Endothelial cell of umbilical vein (primary cell): ENCODE data around the gene SRRM3. TPM values are rescaled to one million over a fixed set of nuclear protein-coding genes. Genes with fewer than 3 reads are reported as not detected.

ENCODE experiments used
- BruUV-seq: library from RNA; stranded (reverse); fragments of 400-500 nt; replicated peaks from 2 replicates; lab custom pipeline; 2021; lab: Mats Ljungman, UMichigan
- CTCF ChIA-PET: fragments of 300-600, 350-600 bp; sonication (Branson Sonifier 250); formaldehyde crosslinking; loops from one replicate; lab custom pipeline; 2021; ENCODE audit warnings: antibody characterized with exemption, inconsistent platforms; lab: Charles Lee
- POLR2A ChIA-PET: fragments of 300-600, 350-600 bp; sonication (Branson Sonifier 250); formaldehyde crosslinking; loops from one replicate; lab custom pipeline; 2021; ENCODE audit warnings: antibody characterized with exemption, inconsistent platforms; lab: Charles Lee
- DNase-seq: peaks from one replicate; pipeline ENCODE4 v3.0.0-alpha.2; 2011; ENCODE audit warnings: low read depth, low spot score
- FAIRE-seq: peaks from 2 replicates; lab custom pipeline; 2011; peaks lifted over from hg19 to GRCh38; lab: Jason Lieb, UNC
- H2AFZ ChIP-seq: 2 replicates; pipeline ENCODE4 v1.6.0; 2012; ENCODE audit warnings: low read depth, low read length, control low read depth, inconsistent platforms
- H3K27ac ChIP-seq: 2 replicates; pipeline ENCODE4 v1.5.1; 2011; ENCODE audit warnings: low read depth, mild to moderate bottlenecking, control low read depth, low read length, moderate library complexity; ENCODE audit not compliant: insufficient read depth
- H3K27me3 ChIP-seq, 2 experiments: 2 replicates each; pipeline versions ENCODE4 v1.6.0 to v1.6.1; 2011; ENCODE audit warnings: low read length in 2 of 2, mixed read lengths in 1 of 2; ENCODE audit not compliant: control insufficient read depth in 2 of 2, insufficient read depth in 2 of 2
- H3K36me3 ChIP-seq, 2 experiments: 2 replicates in 1 of 2; 3 replicates in 1 of 2; pipeline ENCODE4 v1.5.1; 2011; ENCODE audit warnings: low read length in 2 of 2, mild to moderate bottlenecking in 1 of 2, moderate library complexity in 1 of 2; ENCODE audit not compliant: control insufficient read depth in 2 of 2, insufficient read depth in 2 of 2; ENCODE audit errors: extremely low read depth in 1 of 2
- H3K4me1 ChIP-seq: 3 replicates; pipeline ENCODE4 v1.5.1; 2011; ENCODE audit warnings: mild to moderate bottlenecking, low read length; ENCODE audit not compliant: control insufficient read depth, insufficient read depth; ENCODE audit errors: extremely low read depth
- H3K4me2 ChIP-seq: 2 replicates; pipeline ENCODE4 v1.6.1; 2011; ENCODE audit warnings: low read length, control low read depth, mixed read lengths; ENCODE audit not compliant: insufficient read depth
- H3K4me3 ChIP-seq, 3 experiments: fragments of 200-600 bp in 1 of 3; sonication (generic), shearing (Covaris generic) in 1 of 3; replicated peaks in 1 of 3; 2 replicates each; pipeline ENCODE4 v1.5.1; 2011 to 2016; ENCODE audit warnings: control low read depth in 3 of 3, low read length in 3 of 3, mild to moderate bottlenecking in 2 of 3, inconsistent platforms in 1 of 3, low read depth in 1 of 3, moderate library complexity in 1 of 3; ENCODE audit not compliant: insufficient read depth in 1 of 3
- H3K79me2 ChIP-seq: 2 replicates; pipeline ENCODE4 v1.6.0; 2012; ENCODE audit warnings: low read length, inconsistent platforms; ENCODE audit not compliant: control insufficient read depth, insufficient read depth
- H3K9ac ChIP-seq: replicated peaks from 2 replicates; pipeline ENCODE3; 2011; ENCODE audit warnings: low read length, control low read depth; ENCODE audit not compliant: insufficient read depth; ENCODE audit errors: extremely low read depth
- H3K9me1 ChIP-seq: replicated peaks from 3 replicates; pipeline ENCODE4 v1.6.0; 2011; ENCODE audit warnings: mild to moderate bottlenecking, low read length; ENCODE audit not compliant: control insufficient read depth, insufficient read depth; ENCODE audit errors: extremely low read depth
- H3K9me3 ChIP-seq: replicated peaks from 2 replicates; pipeline ENCODE4 v1.5.1; 2012; ENCODE audit warnings: low read length, inconsistent platforms; ENCODE audit not compliant: control insufficient read depth, insufficient read depth
- H4K20me1 ChIP-seq: replicated peaks from 2 replicates; pipeline ENCODE3; 2011; ENCODE audit warnings: mild to moderate bottlenecking, low read length; ENCODE audit not compliant: control insufficient read depth, insufficient read depth; ENCODE audit errors: extremely low read depth
- EZH2 ChIP-seq: IDR thresholded peaks from 2 replicates; pipeline ENCODE4 v1.6.1; 2012; ENCODE audit warnings: borderline replicate concordance, low read depth, mild to moderate bottlenecking, moderate library complexity, low read length, inconsistent platforms; ENCODE audit not compliant: severe bottlenecking
- FOS ChIP-seq: IDR thresholded peaks from 2 replicates; pipeline ENCODE4 v1.6.1; 2011; ENCODE audit warnings: mild to moderate bottlenecking, low read length, moderate library complexity, borderline replicate concordance; ENCODE audit not compliant: insufficient read depth
- GATA2 ChIP-seq: IDR thresholded peaks from 2 replicates; pipeline ENCODE4 v1.7.0; 2011; ENCODE audit warnings: low read depth, mild to moderate bottlenecking, moderate library complexity, mixed read lengths, low read length; ENCODE audit not compliant: insufficient read length, insufficient read depth
- JUN ChIP-seq: IDR thresholded peaks from 2 replicates; pipeline ENCODE4 v1.6.1; 2011; ENCODE audit warnings: borderline replicate concordance, low read depth; ENCODE audit not compliant: insufficient read length, insufficient read depth
- MYC ChIP-seq: IDR thresholded peaks from one replicate; pipeline ENCODE4 v1.6.1; 2011; ENCODE audit warnings: mild to moderate bottlenecking, low read depth, low read length
- POLR2A ChIP-seq: IDR thresholded peaks from 2 replicates; pipeline ENCODE4 v1.6.1; 2012; ENCODE audit warnings: low read depth, mild to moderate bottlenecking, control low read depth, low read length
- POLR2AphosphoS5 ChIP-seq: IDR thresholded peaks from 2 replicates; pipeline ENCODE4 v1.6.1; 2012; ENCODE audit warnings: low read depth, mild to moderate bottlenecking, control low read depth, low read length, moderate library complexity; ENCODE audit not compliant: insufficient read depth
- dilution Hi-C: fragments of 300-500 bp; cut with MboI; formaldehyde crosslinking; loops from one replicate; pipeline ENCODE4 v1.15.0; 2019; ENCODE audit warnings: low sequenced_read_pairs; ENCODE audit not compliant: extremely low pct_ligation_motif_present
- intact Hi-C: fragments of 100-400 bp; cut with micrococcal nuclease; formaldehyde crosslinking; loops from one replicate; pipeline ENCODE4 v1.10.0; 2022
- polyA plus RNA-seq, 4 experiments: library from polyadenylated mRNA; depleted of rRNA in 3 of 4; stranded (reverse) in 3 of 4; unstranded in 1 of 4; fragments of >200 nt; gene quantifications; 2 replicates each; pipeline versions ENCODE4 v1.2.1 to v1.2.3, GENCODE V29; 2011 to 2012; ENCODE audit warnings: missing spikeins in 1 of 4
- total RNA-seq: library from RNA; stranded (reverse); gene quantifications from 2 replicates; pipeline ENCODE4 v1.2.3, GENCODE V29; 2021
- TF ChIP-seq, protein P1 (sequence below), 2 donors: IDR thresholded peaks; 1 replicate in 1 of 2; 2 replicates in 1 of 2; pipeline ENCODE4 v1.5.1; 2011; ENCODE audit warnings: low read length in 2 of 2, mild to moderate bottlenecking in 2 of 2, moderate library complexity in 2 of 2, control low read depth in 1 of 2, inconsistent platforms in 1 of 2, low read depth in 1 of 2; ENCODE audit not compliant: insufficient read depth in 1 of 2; ENCODE audit errors: extremely low read depth in 1 of 2

Gene SRRM3
- total and polyA plus RNA-seq, 2 donors (not counting 3 experiments of a cell fraction or from before 2014, with no cell fraction given), result 4.4 to 5.4 TPM

DNA sequence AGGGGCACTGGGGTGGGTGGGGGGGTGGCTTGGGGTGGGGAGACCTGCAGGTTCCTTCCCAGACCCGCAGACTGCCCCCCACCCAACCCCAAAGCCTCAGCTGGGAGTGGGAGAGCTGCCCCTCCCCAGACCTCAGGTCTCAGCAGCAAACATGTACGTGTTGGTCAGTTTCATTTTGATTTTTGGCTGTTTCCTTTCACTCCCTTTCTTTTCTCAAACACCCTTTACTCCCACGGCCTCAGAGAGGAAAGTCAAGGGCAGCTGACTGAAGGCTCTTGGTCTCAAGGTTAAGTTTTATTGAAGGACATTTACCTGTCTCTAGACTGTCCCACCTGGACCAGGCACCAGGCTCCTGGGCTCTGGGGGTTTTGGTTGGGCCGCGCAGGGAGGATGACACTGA lies 66.7 kb downstream of the SRRM3 start:
- BruUV-seq, result no TSS peak
- no peak overlapping the region for H3K9ac ChIP-seq
- intact Hi-C loops, result loop anchor here (5.0 kb wide), 1 partner anchor 41 kb away; no protein-coding TSS in a partner anchor
- H2AFZ ChIP-seq, result no peak overlapping the region
- H3K36me3 ChIP-seq, result no peaks in the 10 kb centered on the region
- POLR2A ChIA-PET, result no interaction called here
- dilution Hi-C loops, result no loop called here
- H3K4me1 ChIP-seq, result peaks cover 4% of the 10 kb centered on the region
- no peaks in the 10 kb centered on the region for H3K9me3 ChIP-seq
- H3K4me2 ChIP-seq, result no peak overlapping the region
- CTCF ChIA-PET, result interaction anchor here (2.5 kb wide), 1 partner anchor 23 kb away, joined by 10 read pairs; no protein-coding TSS in a partner anchor
- H3K9me1 ChIP-seq, result no peaks in the 10 kb centered on the region
- H3K27ac ChIP-seq, result no peak overlapping the region
- H3K79me2 ChIP-seq, result no peaks in the 10 kb centered on the region
- no peak overlapping the region for H3K4me3 ChIP-seq
- DNase-seq (no peak), FAIRE-seq (no peak)
- no peaks in the 10 kb centered on the region for H4K20me1 ChIP-seq
- TF ChIP-seq POLR2A (no peak), EZH2 (no peak), POLR2AphosphoS5 (no peak), JUN (no peak), MYC (no peak), FOS (no peak), GATA2 (no peak)
- TF ChIP-seq, protein P1, sequence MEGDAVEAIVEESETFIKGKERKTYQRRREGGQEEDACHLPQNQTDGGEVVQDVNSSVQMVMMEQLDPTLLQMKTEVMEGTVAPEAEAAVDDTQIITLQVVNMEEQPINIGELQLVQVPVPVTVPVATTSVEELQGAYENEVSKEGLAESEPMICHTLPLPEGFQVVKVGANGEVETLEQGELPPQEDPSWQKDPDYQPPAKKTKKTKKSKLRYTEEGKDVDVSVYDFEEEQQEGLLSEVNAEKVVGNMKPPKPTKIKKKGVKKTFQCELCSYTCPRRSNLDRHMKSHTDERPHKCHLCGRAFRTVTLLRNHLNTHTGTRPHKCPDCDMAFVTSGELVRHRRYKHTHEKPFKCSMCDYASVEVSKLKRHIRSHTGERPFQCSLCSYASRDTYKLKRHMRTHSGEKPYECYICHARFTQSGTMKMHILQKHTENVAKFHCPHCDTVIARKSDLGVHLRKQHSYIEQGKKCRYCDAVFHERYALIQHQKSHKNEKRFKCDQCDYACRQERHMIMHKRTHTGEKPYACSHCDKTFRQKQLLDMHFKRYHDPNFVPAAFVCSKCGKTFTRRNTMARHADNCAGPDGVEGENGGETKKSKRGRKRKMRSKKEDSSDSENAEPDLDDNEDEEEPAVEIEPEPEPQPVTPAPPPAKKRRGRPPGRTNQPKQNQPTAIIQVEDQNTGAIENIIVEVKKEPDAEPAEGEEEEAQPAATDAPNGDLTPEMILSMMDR (IDR thresholded peaks at IDR 0.05; ENCODE audit: extremely low read depth in 1 of 2, insufficient read depth in 1 of 2, low read depth in 1 of 2, low read length in 2 of 2), result no peak
- H3K27me3 ChIP-seq, result peaks cover 30 to 38% of the 10 kb centered on the region in 2 experiments
